Lower leg skin (tissue), 3 donors: ENCODE results near the gene HIRA.

Source experiments
- CTCF ChIP-seq, 3 donors: fragments of 450-650 bp; IDR thresholded peaks; one replicate each; pipeline ENCODE4 v1.5.1; 2016; ENCODE audit warnings: antibody characterized with exemption in 3 of 3, mild to moderate bottlenecking in 3 of 3, moderate library complexity in 2 of 3
- POLR2A ChIP-seq, 2 donors: fragments of 450-650 bp; IDR thresholded peaks; one replicate each; pipeline ENCODE4 v1.6.1; 2016 to 2017; ENCODE audit warnings: antibody characterized with exemption in 2 of 2, mild to moderate bottlenecking in 1 of 2, moderate library complexity in 1 of 2

- TF ChIP-seq CTCF (IDR thresholded peaks at IDR 0.05): no peak
- TF ChIP-seq POLR2A (IDR thresholded peaks at IDR 0.05): no peak
Measured at GRCh38 chr22:19317865-19318264, 113.7 kb downstream of the HIRA start.
